SK-N-SH (cell line): ENCODE measurements around the gene CATSPER3. TPM values are rescaled to one million over a fixed set of nuclear protein-coding genes. Genes with fewer than 3 reads are reported as not detected.

ENCODE experiments used
- CTCF ChIA-PET: fragments of 300-600, 350-600 bp; formaldehyde crosslinking; extraction: SDS; loops from one replicate; lab custom pipeline; 2021; lab: Yijun Ruan, JAX
- POLR2A ChIA-PET: fragments of 350-600 bp; sonication (Branson Sonifier 250); formaldehyde crosslinking; extraction: SDS; loops from one replicate; lab custom pipeline; 2020; ENCODE audit warnings: antibody characterized with exemption, inconsistent platforms; lab: Yijun Ruan, JAX
- DNase-seq: peaks from one replicate; pipeline ENCODE4 v3.0.0; 2012
- H2AFZ ChIP-seq: fragments of 200-600 bp; sonication (generic); 2 replicates; pipeline ENCODE4 v1.8.1; 2016; ENCODE audit warnings: antibody characterized with exemption, mild to moderate bottlenecking, low read depth
- H3F3A ChIP-seq: fragments of 200-600 bp; sonication (generic); replicated peaks from 2 replicates; pipeline ENCODE3; 2016; ENCODE audit warnings: antibody characterized with exemption, mild to moderate bottlenecking; ENCODE audit not compliant: insufficient read depth
- H3K27ac ChIP-seq, 2 experiments: fragments of 200-500 bp in 1 of 2; fragments of 200-600 bp in 1 of 2; sonication (Bioruptor generic) in 1 of 2; sonication (generic), shearing (Covaris generic) in 1 of 2; 2 replicates each; pipeline versions ENCODE4 v1.5.1 to v1.6.1; 2014 to 2016; ENCODE audit warnings: low read depth in 2 of 2, inconsistent platforms in 1 of 2, low read length in 1 of 2, mild to moderate bottlenecking in 1 of 2, mixed read lengths in 1 of 2
- H3K27me3 ChIP-seq: fragments of 200-600 bp; sonication (generic), shearing (Covaris generic); 2 replicates; pipeline ENCODE4 v1.6.1; 2016; ENCODE audit warnings: mixed run types; ENCODE audit not compliant: insufficient read depth
- H3K36me3 ChIP-seq, 2 experiments: fragments of 200-500 bp in 1 of 2; fragments of 200-600 bp in 1 of 2; sonication (Bioruptor generic) in 1 of 2; sonication (generic) in 1 of 2; replicated peaks in 1 of 2; 2 replicates each; pipeline versions ENCODE3 to v1.5.1; 2014 to 2016; ENCODE audit warnings: low read length in 1 of 2, mild to moderate bottlenecking in 1 of 2; ENCODE audit not compliant: insufficient read depth in 2 of 2, control insufficient read depth in 1 of 2
- H3K4me1 ChIP-seq, 2 experiments: fragments of 200-500 bp in 1 of 2; fragments of 200-600 bp in 1 of 2; sonication (Bioruptor generic) in 1 of 2; sonication (generic), shearing (Covaris generic) in 1 of 2; 2 replicates each; pipeline versions ENCODE4 v1.5.1 to v1.6.1; 2014 to 2016; ENCODE audit warnings: low read depth in 1 of 2, low read length in 1 of 2, mixed run types in 1 of 2; ENCODE audit not compliant: insufficient read depth in 2 of 2, control insufficient read depth in 1 of 2
- H3K4me2 ChIP-seq: fragments of 200-600 bp; sonication (generic), shearing (Covaris generic); 2 replicates; pipeline ENCODE4 v1.6.1; 2017; ENCODE audit warnings: mixed run types
- H3K4me3 ChIP-seq, 2 experiments: fragments of 200-500 bp in 1 of 2; fragments of 200-600 bp in 1 of 2; sonication (Bioruptor generic) in 1 of 2; sonication (generic), shearing (Covaris generic) in 1 of 2; 2 replicates each; pipeline versions ENCODE4 v1.5.1 to v1.8.1; 2014 to 2016; ENCODE audit warnings: low read depth in 2 of 2, inconsistent platforms in 1 of 2, low read length in 1 of 2, mild to moderate bottlenecking in 1 of 2, mixed read lengths in 1 of 2, moderate library complexity in 1 of 2
- H3K79me2 ChIP-seq: fragments of 200-600 bp; sonication (generic); 2 replicates; pipeline ENCODE4 v1.8.1; 2017; ENCODE audit warnings: mild to moderate bottlenecking; ENCODE audit not compliant: insufficient read depth
- H3K9ac ChIP-seq: fragments of 200-600 bp; sonication (generic); 2 replicates; pipeline ENCODE4 v1.6.1; 2017; ENCODE audit warnings: mixed run types
- H3K9me2 ChIP-seq: fragments of 200-600 bp; sonication (generic); 2 replicates; pipeline ENCODE4 v1.6.1; 2017; ENCODE audit warnings: mixed run types
- H3K9me3 ChIP-seq: fragments of 200-600 bp; sonication (generic); 2 replicates; pipeline ENCODE4 v1.6.1; 2017; ENCODE audit warnings: mixed run types, mild to moderate bottlenecking, moderate library complexity
- H4K20me1 ChIP-seq: fragments of 200-600 bp; sonication (generic); 2 replicates; pipeline ENCODE4 v1.6.1; 2017; ENCODE audit warnings: mild to moderate bottlenecking, mixed run types; ENCODE audit not compliant: insufficient read depth
- ELF1 ChIP-seq: IDR thresholded peaks from 2 replicates; pipeline ENCODE4 v1.4.0; 2012
- EZH2phosphoT487 ChIP-seq: fragments of 200-600 bp; sonication (generic); IDR thresholded peaks from 2 replicates; pipeline ENCODE4 v1.6.1; 2017; ENCODE audit warnings: low read depth, mixed run types, mild to moderate bottlenecking, antibody characterized with exemption, moderate library complexity, borderline replicate concordance
- FOXM1 ChIP-seq: IDR thresholded peaks from 2 replicates; pipeline ENCODE4 v1.4.0; 2012; ENCODE audit warnings: low read depth, mild to moderate bottlenecking
- GATA2 ChIP-seq: sonication (generic); formaldehyde crosslinking; IDR thresholded peaks from 2 replicates; pipeline ENCODE4 v1.5.0; 2020; ENCODE audit warnings: mild to moderate bottlenecking, missing genetic modification reagents
- MEF2A ChIP-seq: IDR thresholded peaks from 2 replicates; pipeline ENCODE4 v1.4.0; 2012; ENCODE audit warnings: low read depth, borderline replicate concordance
- MXI1 ChIP-seq: IDR thresholded peaks from 2 replicates; pipeline ENCODE4 v1.6.1; 2012; ENCODE audit warnings: mild to moderate bottlenecking, low read depth, low read length, improper control_type of control experiment
- NRF1 ChIP-seq: IDR thresholded peaks from 2 replicates; pipeline ENCODE4 v1.6.1; 2012; ENCODE audit warnings: low read depth, mild to moderate bottlenecking, low read length
- RCOR1 ChIP-seq: fragments of 150-350 bp; IDR thresholded peaks from 2 replicates; pipeline ENCODE4 v1.6.1; 2017; ENCODE audit warnings: antibody characterized with exemption, low read length
- RFX5 ChIP-seq: IDR thresholded peaks from 2 replicates; pipeline ENCODE4 v1.6.1; 2012; ENCODE audit warnings: mild to moderate bottlenecking, improper control_type of control experiment, low read length
- SIN3A ChIP-seq: IDR thresholded peaks from 2 replicates; pipeline ENCODE4 v1.6.1; 2012; ENCODE audit warnings: low read depth, mild to moderate bottlenecking, low read length, moderate library complexity, borderline replicate concordance
- TCF12 ChIP-seq: IDR thresholded peaks from 2 replicates; pipeline ENCODE4 v1.4.0; 2012
- WGBS: methylation state at CpG from one replicate; pipeline ENCODE4 v1.1.6; 2017; ENCODE audit warnings: low lambda C conversion rate; 5-methylcytosine and 5-hydroxymethylcytosine counted together
- polyA plus RNA-seq, 3 experiments: library from polyadenylated mRNA; depleted of rRNA; stranded (reverse); fragments of >200 nt; gene quantifications; 2 replicates each; pipeline ENCODE4 v1.2.3, GENCODE V29; 2012
- TF ChIP-seq, protein P1 (sequence below): fragments of 150-350 bp; IDR thresholded peaks from 2 replicates; pipeline ENCODE4 v1.6.1; 2017; ENCODE audit warnings: antibody characterized with exemption, low read length, low read depth, borderline replicate concordance
- TF ChIP-seq, protein P2 (sequence below): IDR thresholded peaks from 2 replicates; pipeline ENCODE4 v1.4.0; 2012; ENCODE audit warnings: low read depth, borderline replicate concordance
- TF ChIP-seq, protein P3 (sequence below): fragments of 150-350 bp; IDR thresholded peaks from 2 replicates; pipeline ENCODE4 v1.6.1; 2016; ENCODE audit warnings: mild to moderate bottlenecking, low read depth, low read length
- TF ChIP-seq, protein P4 (sequence below): IDR thresholded peaks from 2 replicates; pipeline ENCODE4 v1.4.0; 2012; ENCODE audit warnings: low read depth, borderline replicate concordance
- TF ChIP-seq, protein P5 (sequence below): IDR thresholded peaks from 2 replicates; pipeline ENCODE4 v1.6.1; 2012; ENCODE audit warnings: mild to moderate bottlenecking, low read depth, low read length, moderate library complexity
- TF ChIP-seq, protein P6 (sequence below): IDR thresholded peaks from 2 replicates; pipeline ENCODE4 v1.4.0; 2012; ENCODE audit warnings: low read depth
- TF ChIP-seq, protein P7 (sequence below): fragments of 200-600 bp; sonication (generic); IDR thresholded peaks from 2 replicates; pipeline ENCODE4 v1.6.1; 2017; ENCODE audit warnings: antibody characterized with exemption, mild to moderate bottlenecking, moderate library complexity

Gene CATSPER3
- polyA plus RNA-seq, 1 of the 3 experiments (the other 2 are of a cell fraction), result 0.26 TPM

DNA sequence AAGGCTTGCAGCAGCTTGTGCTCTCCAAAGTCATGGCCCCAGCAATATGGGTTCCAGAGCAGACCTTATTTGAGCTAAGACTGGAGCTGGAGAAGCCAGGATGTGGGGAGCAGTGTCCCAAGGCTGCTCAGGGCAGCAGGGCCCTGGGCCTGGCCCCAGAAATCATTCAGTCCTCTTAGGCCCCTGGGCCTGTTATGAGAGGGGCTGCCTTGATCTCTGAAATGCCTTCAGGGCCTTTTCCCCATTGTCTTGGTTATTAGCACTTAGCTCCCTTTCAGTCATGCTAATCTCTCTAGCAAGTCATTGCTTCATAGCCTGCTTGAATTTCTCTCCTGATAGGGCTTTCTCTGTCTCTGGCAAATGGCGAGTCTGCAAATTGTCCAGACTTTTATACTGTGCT is 9.1 kb downstream of the CATSPER3 start:
- CTCF ChIA-PET, result interaction anchor here (0.6 kb wide), 1 partner anchor 97 kb away, joined by 3 read pairs; no protein-coding TSS in a partner anchor
- no peak overlapping the region for H3K4me3 ChIP-seq
- DNase-seq, result no peak
- peaks cover 0 to 3% of the 10 kb centered on the region in 2 experiments for H3K36me3 ChIP-seq
- H3K79me2 ChIP-seq, result no peaks in the 10 kb centered on the region
- 100% methylated on average over 1 of the region's 1 CpG for WGBS
- POLR2A ChIA-PET, result no interaction called here
- H3K9me2 ChIP-seq, result no peaks in the 10 kb centered on the region
- H3K9ac ChIP-seq, result no peak overlapping the region
- H3K27ac ChIP-seq, result no peak overlapping the region
- H3F3A ChIP-seq, result no peaks in the 10 kb centered on the region
- H3K4me1 ChIP-seq, result no peaks in the 10 kb centered on the region
- H3K4me2 ChIP-seq, result no peak overlapping the region
- no peaks in the 10 kb centered on the region for H3K27me3 ChIP-seq
- no peaks in the 10 kb centered on the region for H3K9me3 ChIP-seq
- TF ChIP-seq TCF12 (no peak), RCOR1 (no peak), NRF1 (no peak), SIN3A (no peak), MEF2A (no peak), RFX5 (no peak), MXI1 (no peak), EZH2phosphoT487 (no peak), ELF1 (no peak), FOXM1 (no peak), GATA2 (CRISPR knock-in tag) (no peak)
- TF ChIP-seq, protein P1, sequence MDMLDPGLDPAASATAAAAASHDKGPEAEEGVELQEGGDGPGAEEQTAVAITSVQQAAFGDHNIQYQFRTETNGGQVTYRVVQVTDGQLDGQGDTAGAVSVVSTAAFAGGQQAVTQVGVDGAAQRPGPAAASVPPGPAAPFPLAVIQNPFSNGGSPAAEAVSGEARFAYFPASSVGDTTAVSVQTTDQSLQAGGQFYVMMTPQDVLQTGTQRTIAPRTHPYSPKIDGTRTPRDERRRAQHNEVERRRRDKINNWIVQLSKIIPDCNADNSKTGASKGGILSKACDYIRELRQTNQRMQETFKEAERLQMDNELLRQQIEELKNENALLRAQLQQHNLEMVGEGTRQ, result no peak
- TF ChIP-seq, protein P2, sequence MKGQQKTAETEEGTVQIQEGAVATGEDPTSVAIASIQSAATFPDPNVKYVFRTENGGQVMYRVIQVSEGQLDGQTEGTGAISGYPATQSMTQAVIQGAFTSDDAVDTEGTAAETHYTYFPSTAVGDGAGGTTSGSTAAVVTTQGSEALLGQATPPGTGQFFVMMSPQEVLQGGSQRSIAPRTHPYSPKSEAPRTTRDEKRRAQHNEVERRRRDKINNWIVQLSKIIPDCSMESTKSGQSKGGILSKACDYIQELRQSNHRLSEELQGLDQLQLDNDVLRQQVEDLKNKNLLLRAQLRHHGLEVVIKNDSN, result no peak
- TF ChIP-seq, protein P3, sequence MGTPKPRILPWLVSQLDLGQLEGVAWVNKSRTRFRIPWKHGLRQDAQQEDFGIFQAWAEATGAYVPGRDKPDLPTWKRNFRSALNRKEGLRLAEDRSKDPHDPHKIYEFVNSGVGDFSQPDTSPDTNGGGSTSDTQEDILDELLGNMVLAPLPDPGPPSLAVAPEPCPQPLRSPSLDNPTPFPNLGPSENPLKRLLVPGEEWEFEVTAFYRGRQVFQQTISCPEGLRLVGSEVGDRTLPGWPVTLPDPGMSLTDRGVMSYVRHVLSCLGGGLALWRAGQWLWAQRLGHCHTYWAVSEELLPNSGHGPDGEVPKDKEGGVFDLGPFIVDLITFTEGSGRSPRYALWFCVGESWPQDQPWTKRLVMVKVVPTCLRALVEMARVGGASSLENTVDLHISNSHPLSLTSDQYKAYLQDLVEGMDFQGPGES, result no peak
- TF ChIP-seq, protein P4, sequence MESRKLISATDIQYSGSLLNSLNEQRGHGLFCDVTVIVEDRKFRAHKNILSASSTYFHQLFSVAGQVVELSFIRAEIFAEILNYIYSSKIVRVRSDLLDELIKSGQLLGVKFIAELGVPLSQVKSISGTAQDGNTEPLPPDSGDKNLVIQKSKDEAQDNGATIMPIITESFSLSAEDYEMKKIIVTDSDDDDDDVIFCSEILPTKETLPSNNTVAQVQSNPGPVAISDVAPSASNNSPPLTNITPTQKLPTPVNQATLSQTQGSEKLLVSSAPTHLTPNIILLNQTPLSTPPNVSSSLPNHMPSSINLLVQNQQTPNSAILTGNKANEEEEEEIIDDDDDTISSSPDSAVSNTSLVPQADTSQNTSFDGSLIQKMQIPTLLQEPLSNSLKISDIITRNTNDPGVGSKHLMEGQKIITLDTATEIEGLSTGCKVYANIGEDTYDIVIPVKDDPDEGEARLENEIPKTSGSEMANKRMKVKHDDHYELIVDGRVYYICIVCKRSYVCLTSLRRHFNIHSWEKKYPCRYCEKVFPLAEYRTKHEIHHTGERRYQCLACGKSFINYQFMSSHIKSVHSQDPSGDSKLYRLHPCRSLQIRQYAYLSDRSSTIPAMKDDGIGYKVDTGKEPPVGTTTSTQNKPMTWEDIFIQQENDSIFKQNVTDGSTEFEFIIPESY, result no peak
- TF ChIP-seq, protein P5, sequence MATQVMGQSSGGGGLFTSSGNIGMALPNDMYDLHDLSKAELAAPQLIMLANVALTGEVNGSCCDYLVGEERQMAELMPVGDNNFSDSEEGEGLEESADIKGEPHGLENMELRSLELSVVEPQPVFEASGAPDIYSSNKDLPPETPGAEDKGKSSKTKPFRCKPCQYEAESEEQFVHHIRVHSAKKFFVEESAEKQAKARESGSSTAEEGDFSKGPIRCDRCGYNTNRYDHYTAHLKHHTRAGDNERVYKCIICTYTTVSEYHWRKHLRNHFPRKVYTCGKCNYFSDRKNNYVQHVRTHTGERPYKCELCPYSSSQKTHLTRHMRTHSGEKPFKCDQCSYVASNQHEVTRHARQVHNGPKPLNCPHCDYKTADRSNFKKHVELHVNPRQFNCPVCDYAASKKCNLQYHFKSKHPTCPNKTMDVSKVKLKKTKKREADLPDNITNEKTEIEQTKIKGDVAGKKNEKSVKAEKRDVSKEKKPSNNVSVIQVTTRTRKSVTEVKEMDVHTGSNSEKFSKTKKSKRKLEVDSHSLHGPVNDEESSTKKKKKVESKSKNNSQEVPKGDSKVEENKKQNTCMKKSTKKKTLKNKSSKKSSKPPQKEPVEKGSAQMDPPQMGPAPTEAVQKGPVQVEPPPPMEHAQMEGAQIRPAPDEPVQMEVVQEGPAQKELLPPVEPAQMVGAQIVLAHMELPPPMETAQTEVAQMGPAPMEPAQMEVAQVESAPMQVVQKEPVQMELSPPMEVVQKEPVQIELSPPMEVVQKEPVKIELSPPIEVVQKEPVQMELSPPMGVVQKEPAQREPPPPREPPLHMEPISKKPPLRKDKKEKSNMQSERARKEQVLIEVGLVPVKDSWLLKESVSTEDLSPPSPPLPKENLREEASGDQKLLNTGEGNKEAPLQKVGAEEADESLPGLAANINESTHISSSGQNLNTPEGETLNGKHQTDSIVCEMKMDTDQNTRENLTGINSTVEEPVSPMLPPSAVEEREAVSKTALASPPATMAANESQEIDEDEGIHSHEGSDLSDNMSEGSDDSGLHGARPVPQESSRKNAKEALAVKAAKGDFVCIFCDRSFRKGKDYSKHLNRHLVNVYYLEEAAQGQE, result no peak
- TF ChIP-seq, protein P6, sequence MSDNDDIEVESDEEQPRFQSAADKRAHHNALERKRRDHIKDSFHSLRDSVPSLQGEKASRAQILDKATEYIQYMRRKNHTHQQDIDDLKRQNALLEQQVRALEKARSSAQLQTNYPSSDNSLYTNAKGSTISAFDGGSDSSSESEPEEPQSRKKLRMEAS, result no peak
- TF ChIP-seq, protein P7, sequence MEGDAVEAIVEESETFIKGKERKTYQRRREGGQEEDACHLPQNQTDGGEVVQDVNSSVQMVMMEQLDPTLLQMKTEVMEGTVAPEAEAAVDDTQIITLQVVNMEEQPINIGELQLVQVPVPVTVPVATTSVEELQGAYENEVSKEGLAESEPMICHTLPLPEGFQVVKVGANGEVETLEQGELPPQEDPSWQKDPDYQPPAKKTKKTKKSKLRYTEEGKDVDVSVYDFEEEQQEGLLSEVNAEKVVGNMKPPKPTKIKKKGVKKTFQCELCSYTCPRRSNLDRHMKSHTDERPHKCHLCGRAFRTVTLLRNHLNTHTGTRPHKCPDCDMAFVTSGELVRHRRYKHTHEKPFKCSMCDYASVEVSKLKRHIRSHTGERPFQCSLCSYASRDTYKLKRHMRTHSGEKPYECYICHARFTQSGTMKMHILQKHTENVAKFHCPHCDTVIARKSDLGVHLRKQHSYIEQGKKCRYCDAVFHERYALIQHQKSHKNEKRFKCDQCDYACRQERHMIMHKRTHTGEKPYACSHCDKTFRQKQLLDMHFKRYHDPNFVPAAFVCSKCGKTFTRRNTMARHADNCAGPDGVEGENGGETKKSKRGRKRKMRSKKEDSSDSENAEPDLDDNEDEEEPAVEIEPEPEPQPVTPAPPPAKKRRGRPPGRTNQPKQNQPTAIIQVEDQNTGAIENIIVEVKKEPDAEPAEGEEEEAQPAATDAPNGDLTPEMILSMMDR, result no peak
- TF ChIP-seq, all 33 proteins: peak for 0
- Histone ChIP-seq H2AFZ (no peak overlapping the region), H4K20me1 (no peaks in the 10 kb centered on the region)
